ENCODE data around the gene TBC1D25.

GRCh38 chrX:48539345-48540027, at the start of gene TBC1D25:
- TF ChIP-seq CTCF (IDR thresholded peaks at IDR 0.05) (peak in 2 of 3 donors; percentile 19 to 23), POLR2AphosphoS5 (IDR thresholded peaks at IDR 0.05) (peak; percentile 2 to 58 (median 50)), POLR2A (IDR thresholded peaks at IDR 0.05) (no peak)

Data from breast epithelium (tissue), 3 donors.